Ascending aorta (tissue), 2 donors: ENCODE measurements around the gene GABRG3. TPM values are rescaled to one million over a fixed set of nuclear protein-coding genes. Genes with fewer than 3 reads are reported as not detected.

Experiments
- DNase-seq, 2 donors: peaks; one replicate each; pipeline ENCODE4 v3.0.0-alpha.2; 2019; ENCODE audit warnings: low spot score in 2 of 2
- H3K27ac ChIP-seq, 2 donors: fragments of 200-600 bp; sonication (generic); one replicate each; pipeline ENCODE4 v1.5.1; 2016 to 2017; ENCODE audit warnings: mild to moderate bottlenecking in 1 of 2
- H3K27me3 ChIP-seq: fragments of 200-600 bp; sonication (generic); one replicate; pipeline ENCODE4 v1.5.1; 2017
- H3K36me3 ChIP-seq, 2 donors: fragments of 200-600 bp; sonication (generic); one replicate each; pipeline ENCODE4 v1.5.1; 2016
- H3K4me1 ChIP-seq, 2 donors: fragments of 200-600 bp; sonication (generic); one replicate each; pipeline ENCODE4 v1.5.1; 2016 to 2017; ENCODE audit warnings: mild to moderate bottlenecking in 1 of 2
- H3K4me3 ChIP-seq, 2 donors: fragments of 200-600 bp; sonication (generic); one replicate each; pipeline ENCODE4 v1.5.1; 2016 to 2017; ENCODE audit warnings: mild to moderate bottlenecking in 1 of 2
- H3K9me3 ChIP-seq, 2 donors: fragments of 200-600 bp; sonication (generic); one replicate each; pipeline ENCODE4 v1.5.1; 2016
- CTCF ChIP-seq, 3 experiments: fragments of 200-600 bp in 2 of 3; fragments of 450-650 bp in 1 of 3; sonication (generic) in 2 of 3; IDR thresholded peaks; one replicate each; pipeline ENCODE4 v1.5.1; 2016 to 2019; ENCODE audit warnings: antibody characterized with exemption in 3 of 3, mild to moderate bottlenecking in 1 of 3, moderate library complexity in 1 of 3
- intact Hi-C: fragments of 100-400 bp; cut with DNase I; formaldehyde crosslinking; loops from one replicate; pipeline ENCODE4 v1.15.1; 2023
- total RNA-seq: library from RNA; depleted of rRNA; stranded (reverse); fragments of >200 nt; gene quantifications from one replicate; pipeline ENCODE4 v1.1.0, GENCODE V29; 2016

GABRG3 gene
- total RNA-seq, 1 donor from 2014 or later: not detected

- no peak for DNase-seq
- no peak for TF ChIP-seq CTCF (IDR thresholded peaks at IDR 0.05)
- intact Hi-C loops: no loop called here
- H3K36me3 ChIP-seq: no peaks in the 10 kb centered on the region
- no peaks in the 10 kb centered on the region for H3K4me1 ChIP-seq
- H3K27ac ChIP-seq: no peak overlapping the region
- no peak overlapping the region for H3K4me3 ChIP-seq
- no peaks in the 10 kb centered on the region for H3K27me3 ChIP-seq
- H3K9me3 ChIP-seq: no peaks in the 10 kb centered on the region
Measured at GRCh38 chr15:27237319-27237939, 266.4 kb downstream of the GABRG3 start.

GRCh38 chr15:27238209-27238608 is 267.2 kb downstream of the GABRG3 start:
- Histone ChIP-seq H3K27me3 (no peaks in the 10 kb centered on the region), H3K4me3 (no peak overlapping the region), H3K4me1 (no peaks in the 10 kb centered on the region), H3K9me3 (no peaks in the 10 kb centered on the region), H3K27ac (no peak overlapping the region), H3K36me3 (no peaks in the 10 kb centered on the region)
- no peak for TF ChIP-seq CTCF (IDR thresholded peaks at IDR 0.05)
- no peak for DNase-seq
- intact Hi-C loops: no loop called here

GRCh38 chr15:27238707-27239423 is 267.9 kb downstream of the GABRG3 start:
- no peak overlapping the region for H3K4me3 ChIP-seq
- no peak for TF ChIP-seq CTCF (IDR thresholded peaks at IDR 0.05)
- no peak overlapping the region for H3K27ac ChIP-seq
- no peaks in the 10 kb centered on the region for H3K9me3 ChIP-seq
- H3K27me3 ChIP-seq: no peaks in the 10 kb centered on the region
- no peak for DNase-seq
- intact Hi-C loops: no loop called here
- no peaks in the 10 kb centered on the region for H3K36me3 ChIP-seq
- no peaks in the 10 kb centered on the region for H3K4me1 ChIP-seq

- no peaks in the 10 kb centered on the region for H3K9me3 ChIP-seq
- H3K4me1 ChIP-seq: no peaks in the 10 kb centered on the region
- DNase-seq: no peak
- no peak overlapping the region for H3K4me3 ChIP-seq
- no peaks in the 10 kb centered on the region for H3K36me3 ChIP-seq
- TF ChIP-seq CTCF (IDR thresholded peaks at IDR 0.05): no peak
- intact Hi-C loops: no loop called here
- H3K27me3 ChIP-seq: no peaks in the 10 kb centered on the region
- H3K27ac ChIP-seq: no peak overlapping the region
Measured at GRCh38 chr15:27241943-27242342, 271.0 kb downstream of the GABRG3 start.

- no peak overlapping the region for H3K27ac ChIP-seq
- TF ChIP-seq CTCF (IDR thresholded peaks at IDR 0.05): no peak
Measured at GRCh38 chr15:27244047-27244446, 273.1 kb downstream of the GABRG3 start.

More at GRCh38 chr15:27244047-27244446, 273.1 kb downstream of the GABRG3 start:
- no peak overlapping the region for H3K4me3 ChIP-seq
- no peak for DNase-seq
- intact Hi-C loops: no loop called here
- no peaks in the 10 kb centered on the region for H3K36me3 ChIP-seq
- H3K4me1 ChIP-seq: no peaks in the 10 kb centered on the region
- H3K9me3 ChIP-seq: no peaks in the 10 kb centered on the region
- no peaks in the 10 kb centered on the region for H3K27me3 ChIP-seq
